ENCODE data around the gene ZBTB4.
"Not testable (repeated sequence)": the region's sequence is repeated elsewhere in the genome, so short reads cannot be mapped to it uniquely, and the experiment has no call there.

ZBTB4 gene

DNA sequence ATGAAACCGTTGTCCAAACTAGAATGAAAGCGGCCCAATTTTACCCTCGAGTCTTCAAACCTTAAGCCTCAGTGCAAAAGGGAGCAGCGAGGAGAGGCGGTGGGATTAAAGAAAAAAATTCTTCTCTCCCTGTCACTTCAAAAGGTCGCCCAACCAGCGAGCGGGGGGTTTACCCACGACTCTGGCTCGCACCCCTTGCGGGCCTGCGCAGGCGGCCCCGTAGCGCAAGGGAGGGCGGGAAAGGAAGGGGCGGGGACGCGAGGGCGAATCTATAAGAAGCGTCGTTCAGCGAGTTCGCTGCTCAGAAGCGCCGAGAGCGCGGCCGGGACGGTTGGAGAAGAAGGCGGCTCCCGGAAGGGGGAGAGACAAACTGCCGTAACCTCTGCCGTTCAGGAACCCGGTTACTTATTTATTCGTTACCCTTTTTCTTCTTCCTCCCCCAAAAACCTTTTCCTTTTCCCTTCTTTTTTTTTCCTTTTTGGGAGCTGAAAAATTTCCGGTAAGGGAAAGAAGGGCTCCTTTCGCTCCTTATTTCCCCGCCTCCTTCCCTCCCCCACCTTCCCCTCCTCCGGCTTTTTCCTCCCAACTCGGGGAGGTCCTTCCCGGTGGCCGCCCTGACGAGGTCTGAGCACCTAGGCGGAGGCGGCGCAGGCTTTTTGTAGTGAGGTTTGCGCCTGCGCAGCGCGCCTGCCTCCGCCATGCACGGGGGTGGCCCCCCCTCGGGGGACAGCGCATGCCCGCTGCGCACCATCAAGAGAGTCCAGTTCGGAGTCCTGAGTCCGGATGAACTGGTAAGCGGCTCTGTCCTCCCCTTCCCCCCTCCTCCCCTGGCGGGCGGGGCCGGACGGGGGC lies 4.9 kb upstream of the ZBTB4 start, which contains the start of gene POLR2A:
Gene POLR2A, plus strand, starts transcription at position 300 of the 852 bp plus-strand sequence.
- peak within 1 kb of the TSS; percentile 100 for H3K27ac ChIP-seq (ENCODE audit: low read length)
- peak within 1 kb of the TSS; percentile 87 for H2AFZ ChIP-seq (ENCODE audit: low read depth, low read length)
- H3K9me3 ChIP-seq (ENCODE audit: insufficient read depth, low read length, severe bottlenecking) = no peaks in the 10 kb centered on the region
- H3K27me3 ChIP-seq (ENCODE audit: insufficient read depth, low read length, poor library complexity) = no peaks in the 10 kb centered on the region
- peak within 1 kb of the TSS; percentile 80 for H3K4me2 ChIP-seq (ENCODE audit: insufficient read depth, low read length)
- peaks cover 39% of the 10 kb centered on the region for H4K20me1 ChIP-seq (ENCODE audit: insufficient read depth, low read length)
- H3K9ac ChIP-seq (ENCODE audit: low read depth, low read length) = peak within 1 kb of the TSS; percentile 98
- ATAC-seq (ENCODE audit: insufficient read depth, low read depth) (peak; percentile 66), DNase-seq (peak; percentile 97)
- TF ChIP-seq EZH2 (IDR thresholded peaks at IDR 0.05; ENCODE audit: borderline replicate concordance, low read depth, low read length, severe bottlenecking) = no peak
- TF ChIP-seq, protein P1, sequence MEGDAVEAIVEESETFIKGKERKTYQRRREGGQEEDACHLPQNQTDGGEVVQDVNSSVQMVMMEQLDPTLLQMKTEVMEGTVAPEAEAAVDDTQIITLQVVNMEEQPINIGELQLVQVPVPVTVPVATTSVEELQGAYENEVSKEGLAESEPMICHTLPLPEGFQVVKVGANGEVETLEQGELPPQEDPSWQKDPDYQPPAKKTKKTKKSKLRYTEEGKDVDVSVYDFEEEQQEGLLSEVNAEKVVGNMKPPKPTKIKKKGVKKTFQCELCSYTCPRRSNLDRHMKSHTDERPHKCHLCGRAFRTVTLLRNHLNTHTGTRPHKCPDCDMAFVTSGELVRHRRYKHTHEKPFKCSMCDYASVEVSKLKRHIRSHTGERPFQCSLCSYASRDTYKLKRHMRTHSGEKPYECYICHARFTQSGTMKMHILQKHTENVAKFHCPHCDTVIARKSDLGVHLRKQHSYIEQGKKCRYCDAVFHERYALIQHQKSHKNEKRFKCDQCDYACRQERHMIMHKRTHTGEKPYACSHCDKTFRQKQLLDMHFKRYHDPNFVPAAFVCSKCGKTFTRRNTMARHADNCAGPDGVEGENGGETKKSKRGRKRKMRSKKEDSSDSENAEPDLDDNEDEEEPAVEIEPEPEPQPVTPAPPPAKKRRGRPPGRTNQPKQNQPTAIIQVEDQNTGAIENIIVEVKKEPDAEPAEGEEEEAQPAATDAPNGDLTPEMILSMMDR (IDR thresholded peaks at IDR 0.05; ENCODE audit: borderline replicate concordance, extremely low read depth, low read length, poor library complexity, severe bottlenecking) = no peak
- peak within 1 kb of the TSS; percentile 70 to 85 for H3K4me3 ChIP-seq (ENCODE audit: low read depth in 1 of 2, low read length in 2 of 2)
- peaks cover 59% of the 10 kb centered on the region for H3K4me1 ChIP-seq (ENCODE audit: insufficient read depth, low read length)
- H3K79me2 ChIP-seq (ENCODE audit: insufficient read depth, low read length) = peaks cover 60% of the 10 kb centered on the region
- H3K36me3 ChIP-seq (ENCODE audit: insufficient read depth, low read length) = peaks cover 21% of the 10 kb centered on the region

DNA sequence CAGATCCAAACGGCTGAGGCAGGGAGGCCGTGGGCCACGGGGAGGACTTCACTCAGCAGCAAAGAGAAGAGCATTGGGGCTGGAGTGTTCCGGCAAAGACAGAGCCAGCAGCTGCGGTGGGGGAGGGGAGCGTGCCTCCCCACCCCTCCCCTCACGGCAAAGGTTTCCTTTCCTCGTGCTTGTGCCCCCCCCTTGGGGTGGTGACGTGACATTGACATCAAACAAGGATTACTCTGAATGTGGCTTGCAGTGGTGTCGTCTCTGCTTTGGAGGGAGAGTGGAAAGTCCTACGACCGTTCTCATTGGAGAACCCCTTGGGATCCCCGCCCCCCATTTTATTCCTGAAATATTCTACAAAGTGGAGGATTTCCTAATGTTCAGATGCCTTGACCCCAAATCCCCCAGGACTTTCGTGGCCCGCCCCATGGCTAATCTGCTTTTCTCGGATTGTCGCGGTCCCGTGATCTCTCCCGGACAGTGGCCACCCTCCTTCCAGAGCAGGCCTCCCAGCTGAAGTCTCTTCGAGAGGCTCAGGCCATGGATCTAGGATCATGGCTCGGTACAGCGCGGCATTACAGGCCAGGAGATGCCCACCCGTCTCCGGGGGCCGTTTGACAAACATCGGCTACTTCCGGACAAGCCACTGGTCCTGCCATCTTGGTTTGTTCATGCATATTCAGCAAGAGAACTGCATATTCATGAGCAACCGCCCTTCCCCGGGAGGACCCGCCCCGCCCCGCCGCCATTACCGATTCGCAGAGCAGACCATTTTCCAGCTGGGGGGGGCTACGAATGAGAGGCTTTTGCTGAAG lies 4.0 kb upstream of the ZBTB4 start:
- DNase-seq (peak; percentile 94), ATAC-seq (ENCODE audit: insufficient read depth, low read depth) (peak; percentile 65)
- Histone ChIP-seq H3K9ac (ENCODE audit: low read depth, low read length) (peak overlapping the region; percentile 98), H4K20me1 (ENCODE audit: insufficient read depth, low read length) (peaks cover 36% of the 10 kb centered on the region), H3K27me3 (ENCODE audit: insufficient read depth, low read length, poor library complexity) (no peaks in the 10 kb centered on the region), H3K36me3 (ENCODE audit: insufficient read depth, low read length) (peaks cover 16% of the 10 kb centered on the region), H3K4me3 (ENCODE audit: low read depth in 1 of 2, low read length in 2 of 2) (peak overlapping the region; percentile 61 to 70), H3K27ac (ENCODE audit: low read length) (peak overlapping the region; percentile 100), H3K79me2 (ENCODE audit: insufficient read depth, low read length) (peaks cover 60% of the 10 kb centered on the region), H3K9me3 (ENCODE audit: insufficient read depth, low read length, severe bottlenecking) (no peaks in the 10 kb centered on the region), H3K4me1 (ENCODE audit: insufficient read depth, low read length) (peaks cover 55% of the 10 kb centered on the region), H3K4me2 (ENCODE audit: insufficient read depth, low read length) (peak overlapping the region; percentile 70), H2AFZ (ENCODE audit: low read depth, low read length) (peak overlapping the region; percentile 87)
- no peak for TF ChIP-seq EZH2 (IDR thresholded peaks at IDR 0.05; ENCODE audit: borderline replicate concordance, low read depth, low read length, severe bottlenecking)
- TF ChIP-seq, protein P1 (IDR thresholded peaks at IDR 0.05; ENCODE audit: borderline replicate concordance, extremely low read depth, low read length, poor library complexity, severe bottlenecking) = no peak

DNA sequence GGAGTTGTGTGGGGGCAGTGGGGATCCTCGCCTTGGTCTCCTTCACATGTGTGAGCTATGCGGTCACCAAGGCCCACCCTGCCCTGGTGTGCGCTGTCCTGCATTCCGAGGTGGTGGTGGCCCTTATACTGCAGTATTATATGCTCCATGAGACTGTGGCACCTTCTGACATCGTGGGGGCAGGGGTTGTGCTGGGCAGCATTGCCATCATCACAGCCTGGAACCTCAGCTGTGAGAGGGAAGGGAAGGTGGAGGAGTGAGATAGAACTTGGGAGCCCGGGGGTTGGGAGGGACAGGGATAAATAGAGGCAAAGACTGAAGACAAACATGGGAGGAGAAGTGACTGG lies 3.3 kb upstream of the ZBTB4 start:
- Histone ChIP-seq H4K20me1 (ENCODE audit: insufficient read depth, low read length) (peaks cover 40% of the 10 kb centered on the region), H3K36me3 (ENCODE audit: insufficient read depth, low read length) (peaks cover 13% of the 10 kb centered on the region), H3K79me2 (ENCODE audit: insufficient read depth, low read length) (peaks cover 60% of the 10 kb centered on the region), H3K4me2 (ENCODE audit: insufficient read depth, low read length) (peak overlapping the region; percentile 70), H3K27ac (ENCODE audit: low read length) (peak overlapping the region; percentile 100), H3K9ac (ENCODE audit: low read depth, low read length) (peak overlapping the region; percentile 98), H3K4me3 (ENCODE audit: low read depth in 1 of 2, low read length in 2 of 2) (peak overlapping the region in 1 of 2 experiments; percentile 70; a peak in 2 of 4 replicates), H3K4me1 (ENCODE audit: insufficient read depth, low read length) (peaks cover 59% of the 10 kb centered on the region)
- not testable (repeated sequence) for H3K27me3 ChIP-seq (ENCODE audit: insufficient read depth, low read length, poor library complexity); DNase-seq; H2AFZ ChIP-seq (ENCODE audit: low read depth, low read length); ATAC-seq (ENCODE audit: insufficient read depth, low read depth); H3K9me3 ChIP-seq (ENCODE audit: insufficient read depth, low read length, severe bottlenecking)

DNA sequence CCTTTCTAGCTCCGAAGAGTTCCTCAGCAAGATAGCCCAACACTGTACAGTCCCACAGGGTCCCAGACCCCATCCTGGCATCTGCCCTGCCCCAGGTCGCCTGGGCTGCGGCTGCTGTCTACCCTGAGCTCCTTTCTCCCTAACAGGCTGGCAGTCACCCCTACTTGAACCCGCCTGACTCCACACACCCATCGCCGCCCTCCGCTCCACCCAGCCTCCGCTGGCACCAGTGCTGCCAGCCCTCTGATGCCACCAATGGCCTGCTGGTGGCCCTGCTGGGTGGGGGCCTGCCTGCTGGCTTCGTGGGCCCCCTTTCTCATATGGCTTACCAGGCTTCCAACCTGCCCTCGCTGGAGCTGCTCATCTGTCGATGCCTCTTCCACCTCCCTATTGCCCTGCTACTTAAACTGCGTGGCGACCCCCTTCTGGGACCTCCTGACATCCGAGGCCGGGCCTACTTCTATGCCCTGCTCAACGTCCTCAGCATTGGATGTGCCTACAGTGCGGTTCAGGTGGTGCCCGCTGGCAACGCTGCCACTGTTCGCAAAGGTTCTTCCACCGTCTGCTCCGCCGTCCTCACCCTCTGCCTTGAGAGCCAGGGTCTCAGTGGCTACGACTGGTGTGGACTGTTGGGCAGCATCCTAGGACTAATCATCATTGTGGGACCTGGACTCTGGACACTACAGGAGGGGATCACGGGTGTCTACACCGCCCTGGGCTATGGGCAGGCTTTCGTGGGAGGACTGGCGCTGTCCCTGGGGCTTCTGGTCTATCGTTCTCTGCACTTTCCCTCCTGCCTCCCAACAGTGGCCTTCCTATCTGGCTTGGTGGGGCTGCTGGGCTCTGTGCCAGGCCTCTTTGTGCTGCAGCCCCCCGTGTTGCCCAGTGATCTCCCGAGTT lies 2.7 kb upstream of the ZBTB4 start:
- not testable (repeated sequence) for H3K27ac ChIP-seq (ENCODE audit: low read length); H3K4me3 ChIP-seq (ENCODE audit: low read depth in 1 of 2, low read length in 2 of 2); H3K36me3 ChIP-seq (ENCODE audit: insufficient read depth, low read length); H2AFZ ChIP-seq (ENCODE audit: low read depth, low read length); H3K27me3 ChIP-seq (ENCODE audit: insufficient read depth, low read length, poor library complexity); H3K9me3 ChIP-seq (ENCODE audit: insufficient read depth, low read length, severe bottlenecking); ATAC-seq (ENCODE audit: insufficient read depth, low read depth); DNase-seq
- Histone ChIP-seq H3K4me2 (ENCODE audit: insufficient read depth, low read length) (peak overlapping the region; percentile 70; the same call in 1 of the 2 replicates), H4K20me1 (ENCODE audit: insufficient read depth, low read length) (peaks cover 40% of the 10 kb centered on the region), H3K79me2 (ENCODE audit: insufficient read depth, low read length) (peaks cover 60% of the 10 kb centered on the region), H3K9ac (ENCODE audit: low read depth, low read length) (peak overlapping the region; percentile 98; the same call in 1 of the 2 replicates), H3K4me1 (ENCODE audit: insufficient read depth, low read length) (peaks cover 59% of the 10 kb centered on the region)

DNA sequence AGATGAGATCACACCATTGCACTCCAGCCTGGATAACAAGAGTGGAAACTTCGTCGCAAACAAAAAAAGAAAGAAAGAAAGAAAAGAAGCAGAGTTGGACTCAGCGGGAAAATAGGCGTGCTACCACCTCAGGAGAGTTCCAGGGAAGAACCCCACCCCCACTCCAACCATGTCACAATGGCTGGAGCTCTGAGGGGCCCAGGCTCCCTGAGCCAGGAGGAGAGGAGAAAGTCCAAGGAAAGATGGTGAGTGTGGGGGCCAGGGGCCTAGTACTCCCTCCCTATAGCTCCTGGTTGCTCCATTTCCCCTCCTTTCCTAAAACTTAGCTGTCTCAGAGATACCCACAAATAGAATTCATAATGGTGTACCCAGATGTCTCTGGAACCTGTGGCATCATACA lies 1.8 kb upstream of the ZBTB4 start, which contains the start of gene SLC35G6:
Gene SLC35G6, plus strand, starts transcription at position 172 of the 400 bp plus-strand sequence. Its CDS starts 71 bp downstream, at position 243.
- Histone ChIP-seq H4K20me1 (ENCODE audit: insufficient read depth, low read length) (peaks cover 38% of the 10 kb centered on the region), H3K4me3 (ENCODE audit: low read depth in 1 of 2, low read length in 2 of 2) (peak within 1 kb of the TSS in 1 of 2 experiments; percentile 65; a peak in 2 of 4 replicates), H3K4me2 (ENCODE audit: insufficient read depth, low read length) (peak within 1 kb of the TSS; percentile 88), H3K9ac (ENCODE audit: low read depth, low read length) (peak within 1 kb of the TSS; percentile 98), H3K4me1 (ENCODE audit: insufficient read depth, low read length) (peaks cover 51% of the 10 kb centered on the region), H3K79me2 (ENCODE audit: insufficient read depth, low read length) (peaks cover 60% of the 10 kb centered on the region), H2AFZ (ENCODE audit: low read depth, low read length) (peak within 1 kb of the TSS; percentile 73; the same call in 1 of the 2 replicates), H3K27ac (ENCODE audit: low read length) (peak within 1 kb of the TSS; percentile 80)
- ATAC-seq (ENCODE audit: insufficient read depth, low read depth); H3K27me3 ChIP-seq (ENCODE audit: insufficient read depth, low read length, poor library complexity); H3K36me3 ChIP-seq (ENCODE audit: insufficient read depth, low read length); DNase-seq; H3K9me3 ChIP-seq (ENCODE audit: insufficient read depth, low read length, severe bottlenecking): not testable (repeated sequence)
